ENCODE measurements around the gene EFNA4.

GRCh38 chr1:155015527-155016230 lies 47.9 kb upstream of the EFNA4 start:
- TF ChIP-seq EZH2 (IDR thresholded peaks at IDR 0.05; ENCODE audit: low read length): no peak
- TF ChIP-seq, protein P1, sequence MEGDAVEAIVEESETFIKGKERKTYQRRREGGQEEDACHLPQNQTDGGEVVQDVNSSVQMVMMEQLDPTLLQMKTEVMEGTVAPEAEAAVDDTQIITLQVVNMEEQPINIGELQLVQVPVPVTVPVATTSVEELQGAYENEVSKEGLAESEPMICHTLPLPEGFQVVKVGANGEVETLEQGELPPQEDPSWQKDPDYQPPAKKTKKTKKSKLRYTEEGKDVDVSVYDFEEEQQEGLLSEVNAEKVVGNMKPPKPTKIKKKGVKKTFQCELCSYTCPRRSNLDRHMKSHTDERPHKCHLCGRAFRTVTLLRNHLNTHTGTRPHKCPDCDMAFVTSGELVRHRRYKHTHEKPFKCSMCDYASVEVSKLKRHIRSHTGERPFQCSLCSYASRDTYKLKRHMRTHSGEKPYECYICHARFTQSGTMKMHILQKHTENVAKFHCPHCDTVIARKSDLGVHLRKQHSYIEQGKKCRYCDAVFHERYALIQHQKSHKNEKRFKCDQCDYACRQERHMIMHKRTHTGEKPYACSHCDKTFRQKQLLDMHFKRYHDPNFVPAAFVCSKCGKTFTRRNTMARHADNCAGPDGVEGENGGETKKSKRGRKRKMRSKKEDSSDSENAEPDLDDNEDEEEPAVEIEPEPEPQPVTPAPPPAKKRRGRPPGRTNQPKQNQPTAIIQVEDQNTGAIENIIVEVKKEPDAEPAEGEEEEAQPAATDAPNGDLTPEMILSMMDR (optimal IDR thresholded peaks at IDR 0.05 in 1 of 3, IDR thresholded peaks at IDR 0.05 in 1 of 3, conservative IDR thresholded peaks at IDR 0.05 in 1 of 3; ENCODE audit: extremely low read depth in 1 of 3, insufficient read depth in 2 of 3, low read length in 3 of 3): no peak

All from keratinocyte (primary cell).